ENCODE data around the gene ADCY1. TPM values are rescaled to one million over a fixed set of nuclear protein-coding genes. Genes with fewer than 3 reads are reported as not detected.

ADCY1 gene
- total RNA-seq, 1 experiment from 2014 or later = 0.71 TPM

DNA sequence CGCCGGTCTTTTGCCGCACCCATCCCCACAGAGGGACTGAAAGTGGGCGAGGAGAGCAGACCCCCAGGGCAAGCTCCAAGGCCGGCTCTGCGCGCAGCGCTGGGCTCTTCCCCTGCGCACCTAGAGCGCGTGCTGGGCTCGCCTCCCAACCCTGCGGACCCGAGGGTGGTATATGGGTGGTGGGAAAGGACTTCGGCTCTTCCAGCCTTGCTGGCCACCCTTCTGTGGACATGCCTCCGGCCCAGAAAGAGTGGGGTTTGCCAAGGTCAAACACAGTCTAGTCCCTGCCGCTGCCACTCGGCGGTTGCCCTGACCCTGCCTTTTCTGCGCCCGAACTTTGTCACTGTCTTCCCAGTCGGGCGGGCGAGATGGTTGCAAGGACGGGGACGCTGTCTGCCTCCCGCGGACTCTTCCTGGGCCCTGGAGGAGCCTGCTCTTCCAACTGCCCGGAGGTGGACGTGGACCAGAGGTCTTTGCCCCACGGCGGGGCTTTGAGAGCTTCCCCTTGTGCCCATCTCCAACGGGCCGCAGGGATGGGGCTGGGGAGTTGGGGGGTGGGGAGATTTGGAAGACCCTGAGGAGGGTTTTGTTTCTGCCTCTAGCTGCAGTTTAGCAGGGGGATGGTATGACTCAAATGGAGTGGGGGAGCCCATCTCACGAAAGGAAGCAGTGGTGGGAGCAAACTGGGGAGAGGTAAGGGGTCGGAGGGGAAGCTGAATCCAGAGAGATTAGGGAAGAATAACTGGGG, 1.5 kb downstream of the ADCY1 start:
- TF ChIP-seq EZH2 (IDR thresholded peaks at IDR 0.05; ENCODE audit: borderline replicate concordance, low read depth, low read length, poor library complexity, severe bottlenecking) = peak; percentile 73
- TF ChIP-seq, protein P1, sequence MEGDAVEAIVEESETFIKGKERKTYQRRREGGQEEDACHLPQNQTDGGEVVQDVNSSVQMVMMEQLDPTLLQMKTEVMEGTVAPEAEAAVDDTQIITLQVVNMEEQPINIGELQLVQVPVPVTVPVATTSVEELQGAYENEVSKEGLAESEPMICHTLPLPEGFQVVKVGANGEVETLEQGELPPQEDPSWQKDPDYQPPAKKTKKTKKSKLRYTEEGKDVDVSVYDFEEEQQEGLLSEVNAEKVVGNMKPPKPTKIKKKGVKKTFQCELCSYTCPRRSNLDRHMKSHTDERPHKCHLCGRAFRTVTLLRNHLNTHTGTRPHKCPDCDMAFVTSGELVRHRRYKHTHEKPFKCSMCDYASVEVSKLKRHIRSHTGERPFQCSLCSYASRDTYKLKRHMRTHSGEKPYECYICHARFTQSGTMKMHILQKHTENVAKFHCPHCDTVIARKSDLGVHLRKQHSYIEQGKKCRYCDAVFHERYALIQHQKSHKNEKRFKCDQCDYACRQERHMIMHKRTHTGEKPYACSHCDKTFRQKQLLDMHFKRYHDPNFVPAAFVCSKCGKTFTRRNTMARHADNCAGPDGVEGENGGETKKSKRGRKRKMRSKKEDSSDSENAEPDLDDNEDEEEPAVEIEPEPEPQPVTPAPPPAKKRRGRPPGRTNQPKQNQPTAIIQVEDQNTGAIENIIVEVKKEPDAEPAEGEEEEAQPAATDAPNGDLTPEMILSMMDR (conservative IDR thresholded peaks at IDR 0.05; ENCODE audit: low read depth, low read length) = no peak
- no peak overlapping the region for H3K4me3 ChIP-seq (ENCODE audit: low read depth, low read length, poor library complexity, severe bottlenecking)
- no peak for DNase-seq (ENCODE audit: low spot score)
- H3K36me3 ChIP-seq (ENCODE audit: insufficient read depth, low read length, poor library complexity, severe bottlenecking) = no peaks in the 10 kb centered on the region
- H3K4me1 ChIP-seq (ENCODE audit: insufficient read depth, low read length, poor library complexity, severe bottlenecking) = no peaks in the 10 kb centered on the region
- peaks cover 58% of the 10 kb centered on the region for H3K27me3 ChIP-seq (replicated peaks; ENCODE audit: insufficient read depth, low read depth, low read length, poor library complexity)
- ChIA-PET POLR2A (ENCODE audit: low non-redundant PET) (no interaction called here), CTCF (interaction anchor here (0.6 kb wide), 1 partner anchor 187 kb away, joined by 8 read pairs; no protein-coding TSS in a partner anchor)
- H3K27ac ChIP-seq (ENCODE audit: low read depth, low read length, poor library complexity, severe bottlenecking) = no peak overlapping the region
- H3K9me3 ChIP-seq (ENCODE audit: low read depth, low read length, poor library complexity, severe bottlenecking) = no peaks in the 10 kb centered on the region
- intact Hi-C loops (cut with micrococcal nuclease; ENCODE audit: unreplicated experiment) = no loop called here
- BruUV-seq (replicated peaks) = no TSS peak

DNA sequence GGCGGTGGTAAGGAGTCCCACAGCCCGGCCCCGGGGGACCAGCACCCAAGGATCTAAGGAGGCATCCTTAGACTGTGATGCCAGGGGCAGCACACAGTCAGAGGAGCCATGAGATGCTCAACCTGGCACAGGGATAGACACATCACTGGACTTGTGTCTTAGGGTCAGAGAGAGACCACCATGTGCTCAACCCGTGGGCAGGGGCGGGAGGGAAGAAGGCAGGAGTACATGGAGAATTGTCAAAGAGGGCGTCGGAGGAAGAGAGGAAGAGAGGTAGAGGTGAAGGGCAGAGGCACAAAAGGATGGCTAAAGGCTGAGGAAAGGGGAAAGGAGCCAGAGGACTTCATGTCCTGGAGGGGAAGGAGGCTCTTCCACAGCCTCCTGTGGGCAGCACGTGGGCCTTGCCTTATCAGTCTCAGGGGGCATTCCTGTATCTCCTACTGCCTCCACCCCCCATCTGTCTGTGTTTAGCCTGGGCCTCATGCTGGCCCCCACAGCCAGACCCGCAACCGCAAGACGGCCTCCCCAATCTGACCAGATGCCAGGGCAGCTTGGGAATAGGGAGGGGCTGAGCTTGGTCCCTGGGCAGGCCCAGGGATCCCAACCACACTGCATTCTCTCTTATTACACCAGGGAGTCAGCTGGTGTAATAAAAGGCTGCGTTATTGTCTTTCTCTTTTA, 2.2 kb downstream of the ADCY1 start:
- Histone ChIP-seq H3K36me3 (ENCODE audit: insufficient read depth, low read length, poor library complexity, severe bottlenecking) (no peaks in the 10 kb centered on the region), H3K4me3 (ENCODE audit: low read depth, low read length, poor library complexity, severe bottlenecking) (no peak overlapping the region), H3K27ac (ENCODE audit: low read depth, low read length, poor library complexity, severe bottlenecking) (no peak overlapping the region), H3K9me3 (ENCODE audit: low read depth, low read length, poor library complexity, severe bottlenecking) (no peaks in the 10 kb centered on the region), H3K4me1 (ENCODE audit: insufficient read depth, low read length, poor library complexity, severe bottlenecking) (no peaks in the 10 kb centered on the region), H3K27me3 (replicated peaks; ENCODE audit: insufficient read depth, low read depth, low read length, poor library complexity) (peaks cover 58% of the 10 kb centered on the region)
- CTCF ChIA-PET = no interaction called here
- DNase-seq (ENCODE audit: low spot score) = no peak
- POLR2A ChIA-PET (ENCODE audit: low non-redundant PET) = no interaction called here
- BruUV-seq (replicated peaks) = no TSS peak
- intact Hi-C loops (cut with micrococcal nuclease; ENCODE audit: unreplicated experiment) = no loop called here
- TF ChIP-seq, protein P1 (conservative IDR thresholded peaks at IDR 0.05; ENCODE audit: low read depth, low read length) = no peak
- TF ChIP-seq EZH2 (IDR thresholded peaks at IDR 0.05; ENCODE audit: borderline replicate concordance, low read depth, low read length, poor library complexity, severe bottlenecking) = no peak

DNA sequence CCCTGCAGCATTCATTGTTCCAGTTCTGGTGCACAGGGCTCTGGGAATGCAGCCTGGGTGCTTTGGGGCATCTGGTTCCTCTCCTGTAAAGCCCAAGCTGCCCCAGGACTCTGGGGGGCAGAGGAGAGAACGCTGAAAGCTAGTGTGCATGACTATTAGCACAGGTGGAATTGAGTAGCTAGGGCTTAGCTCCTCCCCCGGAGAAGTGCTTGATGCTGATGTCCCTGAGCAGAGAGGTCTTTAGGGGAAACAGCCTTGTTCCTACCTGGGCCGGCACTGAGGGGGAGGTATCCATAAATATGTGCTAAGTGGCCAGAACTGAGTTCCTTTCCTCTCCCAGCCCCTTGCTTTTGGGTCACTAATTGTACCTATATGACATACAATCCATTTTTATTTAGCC, 3.9 kb downstream of the ADCY1 start:
- no peaks in the 10 kb centered on the region for H3K9me3 ChIP-seq (ENCODE audit: low read depth, low read length, poor library complexity, severe bottlenecking)
- peaks cover 45% of the 10 kb centered on the region for H3K27me3 ChIP-seq (replicated peaks; ENCODE audit: insufficient read depth, low read depth, low read length, poor library complexity)
- no peaks in the 10 kb centered on the region for H3K36me3 ChIP-seq (ENCODE audit: insufficient read depth, low read length, poor library complexity, severe bottlenecking)
- DNase-seq (ENCODE audit: low spot score) = no peak
- intact Hi-C loops (cut with micrococcal nuclease; ENCODE audit: unreplicated experiment) = no loop called here
- POLR2A ChIA-PET (ENCODE audit: low non-redundant PET) = no interaction called here
- no peak overlapping the region for H3K27ac ChIP-seq (ENCODE audit: low read depth, low read length, poor library complexity, severe bottlenecking)
- no peaks in the 10 kb centered on the region for H3K4me1 ChIP-seq (ENCODE audit: insufficient read depth, low read length, poor library complexity, severe bottlenecking)
- no TSS peak for BruUV-seq (replicated peaks)
- H3K4me3 ChIP-seq (ENCODE audit: low read depth, low read length, poor library complexity, severe bottlenecking) = no peak overlapping the region
- TF ChIP-seq EZH2 (IDR thresholded peaks at IDR 0.05; ENCODE audit: borderline replicate concordance, low read depth, low read length, poor library complexity, severe bottlenecking) = no peak
- TF ChIP-seq, protein P1 (conservative IDR thresholded peaks at IDR 0.05; ENCODE audit: low read depth, low read length) = no peak
- CTCF ChIA-PET = no interaction called here

Measured in A673 (cell line).